COR-L47 (cell line): ENCODE data around the gene TLX2.
"Not testable (repeated sequence)": the region's sequence is repeated elsewhere in the genome, so short reads cannot be mapped to it uniquely, and the experiment has no call there.

Source experiments
- DNase-seq: peaks from one replicate; lab custom pipeline; 2025; lab: John Stamatoyannopoulos, UW

Gene TLX2

DNA sequence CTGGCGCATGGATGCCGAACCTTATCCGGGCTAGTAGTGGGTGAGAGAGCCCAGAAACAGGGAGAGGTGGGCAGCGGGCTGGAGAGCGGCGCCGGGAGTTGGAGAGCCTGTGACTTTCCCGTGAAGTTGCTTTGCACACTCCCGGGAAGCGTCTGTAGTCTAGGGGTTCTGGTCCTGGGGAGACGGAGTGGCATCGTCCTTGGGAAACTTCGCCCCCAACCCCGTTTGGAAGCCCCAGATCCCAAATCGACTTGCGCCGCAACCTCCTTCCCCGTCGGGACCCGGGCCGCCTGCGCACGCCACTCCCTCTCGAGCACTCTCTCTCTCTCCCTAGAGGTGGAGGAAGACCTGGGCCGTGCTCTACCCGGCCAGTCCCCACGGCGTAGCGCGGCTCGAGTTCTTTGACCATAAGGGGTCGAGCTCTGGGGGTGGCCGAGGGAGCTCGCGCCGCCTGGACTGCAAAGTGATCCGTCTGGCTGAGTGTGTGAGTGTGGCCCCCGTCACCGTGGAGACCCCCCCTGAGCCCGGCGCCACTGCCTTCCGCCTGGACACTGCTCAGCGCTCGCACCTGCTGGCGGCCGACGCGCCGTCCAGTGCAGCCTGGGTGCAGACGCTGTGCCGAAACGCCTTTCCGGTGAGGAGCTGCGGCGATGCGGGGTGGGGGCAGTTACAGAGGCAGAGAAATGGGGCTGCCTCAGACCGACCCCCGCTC is 40.7 kb downstream of the TLX2 start:
- DNase-seq, result peak; percentile 62

DNA sequence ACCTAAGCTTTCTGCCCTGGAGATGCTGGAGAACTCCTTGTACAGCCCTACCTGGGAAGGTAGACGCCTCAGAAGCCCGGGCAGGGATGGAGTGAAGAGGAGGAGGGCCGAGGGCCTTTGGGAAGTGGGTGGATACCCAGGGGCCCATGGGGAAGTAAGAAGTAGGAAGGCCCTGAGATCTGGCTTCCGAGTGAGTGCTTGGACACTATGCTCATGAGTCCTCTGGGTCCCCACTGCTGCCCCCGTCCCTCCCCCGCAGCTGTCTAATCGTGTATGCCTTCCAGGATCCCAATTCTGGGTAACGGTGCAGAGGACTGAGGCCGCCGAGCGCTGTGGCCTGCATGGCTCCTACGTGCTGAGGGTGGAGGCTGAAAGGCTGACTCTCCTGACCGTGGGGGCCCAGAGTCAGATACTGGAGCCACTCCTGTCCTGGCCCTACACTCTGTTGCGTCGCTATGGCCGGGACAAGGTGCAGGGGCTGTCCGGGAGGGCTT is 41.4 kb downstream of the TLX2 start:
- no peak for DNase-seq

DNA sequence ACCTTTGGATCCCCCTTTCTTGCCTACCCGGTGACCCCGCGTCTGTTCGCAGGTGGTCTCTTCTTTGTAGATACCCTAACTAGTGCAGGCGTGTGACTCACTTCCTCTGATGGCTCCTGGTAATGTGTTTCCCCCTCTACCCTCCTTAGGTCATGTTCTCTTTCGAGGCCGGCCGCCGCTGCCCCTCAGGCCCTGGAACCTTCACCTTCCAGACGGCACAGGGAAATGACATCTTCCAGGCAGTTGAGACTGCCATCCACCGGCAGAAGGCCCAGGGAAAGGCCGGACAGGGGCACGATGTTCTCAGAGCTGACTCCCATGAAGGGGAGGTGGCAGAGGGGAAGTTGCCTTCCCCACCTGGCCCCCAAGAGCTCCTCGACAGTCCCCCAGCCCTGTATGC is 41.9 kb downstream of the TLX2 start:
- DNase-seq, result no peak

DNA sequence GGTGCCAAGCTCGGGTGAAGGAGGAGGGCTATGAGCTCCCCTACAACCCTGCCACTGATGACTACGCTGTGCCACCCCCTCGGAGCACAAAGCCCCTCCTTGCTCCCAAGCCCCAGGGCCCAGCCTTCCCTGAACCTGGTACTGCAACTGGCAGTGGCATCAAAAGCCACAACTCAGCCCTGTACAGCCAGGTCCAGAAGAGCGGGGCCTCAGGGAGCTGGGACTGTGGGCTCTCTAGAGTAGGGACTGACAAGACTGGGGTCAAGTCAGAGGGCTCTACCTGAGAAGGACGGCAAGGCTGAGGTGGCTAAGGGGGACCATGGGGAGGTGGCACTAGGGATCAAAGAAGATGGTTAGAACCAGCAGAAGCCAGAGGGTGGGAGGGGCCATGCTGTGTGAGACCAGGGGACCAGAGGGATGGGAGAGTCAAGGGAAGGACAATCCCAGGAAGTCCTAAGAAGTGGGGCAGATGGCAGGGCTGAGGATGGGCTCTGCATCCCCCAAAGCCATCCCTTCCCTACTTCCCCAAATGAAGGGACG is 42.7 kb downstream of the TLX2 start:
- DNase-seq, result no peak

DNA sequence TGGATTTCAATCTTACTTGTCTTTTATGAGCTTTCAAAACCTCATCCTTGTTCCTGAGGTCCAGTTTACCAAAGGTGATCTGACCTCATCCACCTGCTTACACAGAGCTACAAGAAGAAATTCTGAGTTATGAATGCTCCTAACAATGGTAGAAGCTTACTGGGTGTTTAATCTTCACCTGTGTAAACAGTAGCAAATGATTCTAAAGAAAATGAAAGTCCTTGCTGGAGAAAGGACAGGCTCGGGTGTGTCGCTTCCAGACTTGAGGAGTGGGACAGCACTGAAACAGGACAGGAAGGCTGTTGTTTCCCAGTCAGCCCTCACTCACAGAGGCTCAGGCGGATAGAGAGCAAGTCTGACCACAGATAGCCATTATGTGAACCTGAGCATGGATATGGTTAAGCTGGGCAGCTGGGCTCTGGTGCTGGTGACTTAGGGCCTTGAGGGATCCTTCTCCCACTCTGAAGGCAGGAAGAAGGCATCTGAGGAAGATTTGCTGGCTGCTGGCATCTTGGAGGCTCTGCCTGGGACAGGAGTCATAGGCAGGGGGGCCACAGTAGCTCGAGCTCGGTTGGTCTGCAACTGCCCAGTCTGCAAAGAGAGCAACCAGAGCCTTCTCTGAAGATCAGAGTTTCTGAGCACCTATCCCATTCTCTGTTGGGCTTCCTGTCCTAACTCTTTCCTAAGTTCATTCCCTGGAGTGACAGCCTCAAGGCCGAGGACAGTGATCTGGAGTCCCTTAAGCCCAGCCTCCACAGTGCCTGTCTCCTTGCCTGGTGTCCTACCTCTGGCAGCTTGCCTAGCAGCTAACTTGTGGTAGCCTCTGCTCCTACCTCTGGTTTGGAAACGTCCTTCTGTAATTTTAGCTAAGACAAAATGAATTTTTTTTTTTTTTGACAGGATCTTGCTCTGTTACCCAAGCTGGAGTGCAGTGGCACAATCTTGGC is 44.3 kb downstream of the TLX2 start:
- no peak for DNase-seq

DNA sequence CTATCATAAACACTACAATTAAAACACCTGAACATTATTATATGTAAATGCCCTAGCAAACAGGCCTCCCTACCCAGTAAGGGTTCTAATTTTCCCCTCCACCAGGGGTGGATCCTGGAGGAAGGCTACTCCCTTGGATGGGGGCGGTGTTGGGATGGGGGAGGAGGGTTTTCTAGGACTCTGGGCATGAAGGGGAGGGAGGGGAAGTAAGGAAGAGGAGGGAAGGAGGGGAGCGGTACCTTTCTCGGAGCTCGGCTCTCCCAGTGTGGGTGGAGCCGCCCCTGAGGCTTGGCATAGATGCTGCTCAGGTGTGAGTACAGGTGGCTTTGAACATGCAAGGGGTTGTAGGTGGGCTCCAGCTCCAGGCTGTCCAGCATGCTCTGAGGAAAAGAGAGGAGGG is 45.7 kb downstream of the TLX2 start:
- peak; percentile 73 for DNase-seq

DNA sequence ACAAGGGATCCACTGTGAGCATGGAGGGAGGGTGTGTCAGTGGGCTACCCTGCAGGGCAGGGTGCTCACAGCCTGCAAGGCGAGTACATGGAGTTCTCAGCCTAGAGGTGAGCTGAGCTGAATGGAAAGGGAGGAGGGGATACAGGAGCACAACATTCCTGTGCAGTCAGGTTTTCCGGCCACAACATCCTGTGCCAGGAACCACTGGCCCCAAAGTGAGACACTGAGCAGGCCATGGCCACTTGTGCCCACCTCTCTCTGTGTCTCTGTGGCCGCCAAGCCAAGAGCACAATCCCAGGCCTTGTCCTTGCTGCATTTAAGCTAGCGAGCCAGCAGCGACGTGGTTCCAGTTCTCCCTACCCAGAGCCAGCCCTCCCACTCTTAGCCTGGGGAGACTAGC is 46.3 kb downstream of the TLX2 start:
- no peak for DNase-seq

DNA sequence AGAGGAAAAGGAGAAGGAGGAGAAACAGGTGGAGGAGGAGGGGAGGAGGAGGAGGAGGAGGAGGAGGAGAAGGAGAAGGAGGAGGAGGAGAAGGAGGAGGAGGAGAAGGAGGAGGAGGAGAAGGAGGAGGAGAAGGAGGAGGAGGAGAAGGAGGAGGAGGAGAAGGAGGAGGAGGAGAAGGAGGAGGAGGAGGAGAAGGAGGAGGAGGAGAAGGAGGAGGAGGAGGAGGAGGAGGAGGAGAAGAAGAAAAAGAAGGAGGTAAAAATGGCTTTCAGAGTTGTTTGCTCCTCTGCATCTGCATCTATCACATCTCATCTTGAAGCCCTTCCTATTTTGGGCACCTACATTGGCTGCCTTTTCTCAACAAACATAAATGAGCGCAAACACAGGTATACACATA is 46.8 kb downstream of the TLX2 start:
- DNase-seq, result not testable (repeated sequence)

DNA sequence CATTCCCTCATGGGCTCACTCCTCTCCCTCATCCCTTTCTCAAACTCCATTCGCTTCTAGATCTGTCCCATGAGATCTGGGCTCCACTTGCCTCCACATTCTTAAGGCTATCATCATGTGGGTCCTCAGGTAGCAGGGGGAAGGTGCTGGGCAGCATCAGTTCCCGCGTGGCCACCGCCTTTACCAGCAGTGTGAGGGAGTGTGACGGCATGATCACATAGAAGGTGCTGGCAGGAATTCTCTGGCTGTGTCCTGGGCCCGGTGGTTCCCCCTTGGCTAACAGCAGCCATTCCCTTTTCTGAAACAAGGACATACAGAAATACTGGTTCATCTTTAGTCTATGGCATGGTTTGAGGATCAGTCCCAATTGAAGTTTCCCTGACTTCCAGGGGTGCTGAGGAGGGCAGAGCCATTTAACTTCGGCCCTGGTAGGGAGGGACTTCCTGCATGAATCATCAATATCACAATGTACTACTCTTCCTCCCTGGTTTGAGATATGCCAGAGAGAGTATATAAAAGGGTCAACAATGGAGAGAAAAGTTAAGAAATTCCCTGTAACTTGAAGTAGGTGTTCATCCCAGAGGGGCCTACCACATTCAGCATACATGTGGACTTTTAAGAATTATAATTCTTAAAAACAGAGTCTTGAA is 48.0 kb downstream of the TLX2 start:
- DNase-seq, result no peak

DNA sequence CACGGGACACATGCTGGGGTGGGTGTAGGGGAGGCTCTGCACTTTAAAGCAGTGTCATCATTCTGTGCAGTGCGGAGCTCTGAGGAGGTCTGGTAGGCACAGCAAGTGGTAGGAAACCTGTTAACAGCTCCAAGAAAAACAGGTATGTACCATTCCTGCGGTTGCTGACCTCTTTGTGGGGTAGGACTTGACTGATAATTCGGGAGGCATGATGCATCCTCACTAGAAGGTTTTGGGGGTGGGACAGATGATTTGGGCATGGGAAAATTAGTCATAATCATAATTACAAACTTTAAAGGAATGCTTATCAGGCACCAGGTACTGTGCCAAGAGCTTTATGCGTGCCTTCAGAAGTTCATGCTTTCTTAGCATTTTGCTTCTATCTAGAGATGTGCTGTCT is 50.0 kb downstream of the TLX2 start:
- no peak for DNase-seq

DNA sequence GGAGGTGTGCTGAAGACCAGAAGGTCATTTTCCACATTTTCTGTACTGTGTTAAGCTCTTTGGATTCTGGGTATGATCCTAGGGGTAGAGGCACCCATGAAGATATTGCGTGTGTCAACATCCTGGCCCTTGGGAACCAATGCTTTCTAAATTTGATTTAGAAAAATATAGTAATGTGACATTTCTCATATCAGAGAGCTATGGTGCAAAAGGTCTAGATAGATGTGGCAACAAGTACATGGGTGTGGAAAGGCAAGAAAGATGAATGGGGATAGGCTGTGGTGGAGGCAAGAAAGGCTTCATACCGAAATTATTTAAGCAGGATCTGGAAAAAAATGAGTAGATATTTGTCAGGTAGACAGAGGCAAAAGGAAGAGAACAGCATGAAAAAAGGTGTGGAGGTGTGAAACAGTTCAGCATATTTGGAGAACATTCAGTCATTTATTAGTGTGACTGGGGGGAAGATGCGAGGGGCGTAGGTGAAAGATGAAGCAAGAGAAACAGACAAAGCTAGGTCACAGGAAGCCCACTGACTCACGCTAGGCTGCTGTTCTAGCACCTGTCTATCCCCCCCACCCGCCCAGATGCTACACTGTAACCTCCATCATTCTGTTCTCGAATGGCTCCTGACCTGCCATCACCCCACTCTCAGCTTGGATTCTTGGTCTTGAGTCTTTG is 52.0 kb downstream of the TLX2 start:
- DNase-seq, result no peak

DNA sequence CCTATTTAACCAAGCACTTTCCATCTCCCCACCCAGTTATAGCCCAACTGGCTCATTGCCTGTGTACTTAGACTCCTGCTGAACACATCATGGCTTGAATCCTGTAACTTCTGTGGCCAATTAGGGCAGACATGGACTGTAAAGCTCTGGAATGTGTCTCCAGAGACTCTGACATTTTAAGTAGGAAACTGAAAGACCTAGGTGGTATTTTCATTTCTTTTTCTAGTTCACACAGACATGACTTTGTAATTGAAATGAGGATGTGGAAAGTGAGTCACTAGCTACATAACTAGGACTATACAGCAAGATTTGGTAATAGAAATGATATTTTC is 52.5 kb downstream of the TLX2 start:
- no peak for DNase-seq
